ENCODE measurements around the gene JCHAIN.

Gene JCHAIN

GRCh38 chr4:70634482-70634881 is 31.8 kb downstream of the JCHAIN start:
- DNase-seq = no peak

- DNase-seq = no peak
Observed at GRCh38 chr4:70632028-70632427, 34.3 kb downstream of the JCHAIN start.

- DNase-seq = no peak
Observed at GRCh38 chr4:70630162-70630561, 36.1 kb downstream of the JCHAIN start.

- DNase-seq = no peak
Observed at GRCh38 chr4:70629469-70630090, 36.7 kb downstream of the JCHAIN start.

GRCh38 chr4:70628444-70628843 is 37.9 kb downstream of the JCHAIN start, which contains the start of gene ENAM:
Gene ENAM (plus strand): TSS chr4:70628744. CDS start chr4:70629501, 757 bp downstream.
- no peak for DNase-seq

- no peak for DNase-seq
Observed at GRCh38 chr4:70627620-70628019, 38.7 kb downstream of the JCHAIN start.

GRCh38 chr4:70624226-70624793 is 42.0 kb downstream of the JCHAIN start:
- no peak for DNase-seq

- DNase-seq = no peak
Observed at GRCh38 chr4:70623323-70623722, 43.0 kb downstream of the JCHAIN start.

- DNase-seq = no peak
Observed at GRCh38 chr4:70619778-70620177, 46.5 kb downstream of the JCHAIN start.

- DNase-seq = no peak
Observed at GRCh38 chr4:70619288-70619687, 47.0 kb downstream of the JCHAIN start.

- no peak for DNase-seq
Observed at GRCh38 chr4:70614184-70614555, 52.1 kb downstream of the JCHAIN start.

- DNase-seq = no peak
Observed at GRCh38 chr4:70613306-70614183, 52.8 kb downstream of the JCHAIN start.

GRCh38 chr4:70608324-70608723 is 58.0 kb downstream of the JCHAIN start:
- DNase-seq = no peak

GRCh38 chr4:70607334-70607853 is 58.9 kb downstream of the JCHAIN start:
- DNase-seq = no peak

GRCh38 chr4:70606459-70606858 is 59.8 kb downstream of the JCHAIN start:
- no peak for DNase-seq

All from CD4-positive, alpha-beta T cell treated with Interleukin-15 for 1 hour (primary cell).